Measurements from ENCODE around the gene TNNT2. TPM values are rescaled to one million over a fixed set of nuclear protein-coding genes. Genes with fewer than 3 reads are reported as not detected.

The TNNT2 gene
- total and polyA plus RNA-seq, 2 of the 13 experiments (the other 11 are each of a cell fraction or from before 2014, with no cell fraction given) = 0.20 to 0.63 TPM

GRCh38 chr1:201396861-201397464 is 19.5 kb upstream of the TNNT2 start (continued):
- TF ChIP-seq ZNF281 (CRISPR knock-in tag; IDR thresholded peaks at IDR 0.05; ENCODE audit: borderline replicate concordance) (peak; percentile 65; the same call in 1 of the 2 replicates), ARID3A (IDR thresholded peaks at IDR 0.05; ENCODE audit: low read depth, low read length) (no peak), CENPX (CRISPR knock-in tag; IDR thresholded peaks at IDR 0.05) (no peak), KDM2A (CRISPR knock-in tag; IDR thresholded peaks at IDR 0.05; ENCODE audit: borderline replicate concordance, low read depth) (peak; percentile 68), NCOA2 (CRISPR knock-in tag; IDR thresholded peaks at IDR 0.05) (peak; percentile 45; the same call in 1 of the 2 replicates), ZGPAT (CRISPR knock-in tag; IDR thresholded peaks at IDR 0.05) (peak; percentile 65; the same call in 1 of the 2 replicates), ZNF567 (CRISPR knock-in tag; IDR thresholded peaks at IDR 0.05; ENCODE audit: borderline replicate concordance) (0 out of 2 replicates have a peak, but pooled peaks have one; percentile 26), ATM (IDR thresholded peaks at IDR 0.05; ENCODE audit: borderline replicate concordance) (no peak), CREBL2 (CRISPR knock-in tag; IDR thresholded peaks at IDR 0.05; ENCODE audit: borderline replicate concordance) (no peak), FOXJ3 (CRISPR knock-in tag; IDR thresholded peaks at IDR 0.05; ENCODE audit: borderline replicate concordance) (no peak), ZFP62 (CRISPR knock-in tag; IDR thresholded peaks at IDR 0.05) (no peak), ZNF333 (CRISPR knock-in tag; IDR thresholded peaks at IDR 0.05; ENCODE audit: borderline replicate concordance) (peak; percentile 29; the same call in 1 of the 2 replicates), ERF (CRISPR knock-in tag; IDR thresholded peaks at IDR 0.05) (peak; percentile 44; the same call in 1 of the 2 replicates), ZNF713 (CRISPR knock-in tag; IDR thresholded peaks at IDR 0.05) (0 out of 2 replicates have a peak, but pooled peaks have one; percentile 60), SYNCRIP (IDR thresholded peaks at IDR 0.05; ENCODE audit: insufficient read depth, low read depth, low read length) (no peak), PATZ1 (CRISPR knock-in tag; IDR thresholded peaks at IDR 0.05) (peak; percentile 79), PLSCR1 (CRISPR knock-in tag; IDR thresholded peaks at IDR 0.05; ENCODE audit: borderline replicate concordance) (no peak)
